HUDEP-2 (cell line): Measurements from ENCODE around the gene MKI67.
"Not testable (repeated sequence)": the region's sequence is repeated elsewhere in the genome, so short reads cannot be mapped to it uniquely, and the experiment has no call there.

ENCODE experiments used
- DNase-seq, 76 experiments: peaks; one replicate each; lab custom pipeline; 2025; ENCODE audit not compliant: unreplicated experiment in 76 of 76; lab: John Stamatoyannopoulos, UW

MKI67 gene, protein sequence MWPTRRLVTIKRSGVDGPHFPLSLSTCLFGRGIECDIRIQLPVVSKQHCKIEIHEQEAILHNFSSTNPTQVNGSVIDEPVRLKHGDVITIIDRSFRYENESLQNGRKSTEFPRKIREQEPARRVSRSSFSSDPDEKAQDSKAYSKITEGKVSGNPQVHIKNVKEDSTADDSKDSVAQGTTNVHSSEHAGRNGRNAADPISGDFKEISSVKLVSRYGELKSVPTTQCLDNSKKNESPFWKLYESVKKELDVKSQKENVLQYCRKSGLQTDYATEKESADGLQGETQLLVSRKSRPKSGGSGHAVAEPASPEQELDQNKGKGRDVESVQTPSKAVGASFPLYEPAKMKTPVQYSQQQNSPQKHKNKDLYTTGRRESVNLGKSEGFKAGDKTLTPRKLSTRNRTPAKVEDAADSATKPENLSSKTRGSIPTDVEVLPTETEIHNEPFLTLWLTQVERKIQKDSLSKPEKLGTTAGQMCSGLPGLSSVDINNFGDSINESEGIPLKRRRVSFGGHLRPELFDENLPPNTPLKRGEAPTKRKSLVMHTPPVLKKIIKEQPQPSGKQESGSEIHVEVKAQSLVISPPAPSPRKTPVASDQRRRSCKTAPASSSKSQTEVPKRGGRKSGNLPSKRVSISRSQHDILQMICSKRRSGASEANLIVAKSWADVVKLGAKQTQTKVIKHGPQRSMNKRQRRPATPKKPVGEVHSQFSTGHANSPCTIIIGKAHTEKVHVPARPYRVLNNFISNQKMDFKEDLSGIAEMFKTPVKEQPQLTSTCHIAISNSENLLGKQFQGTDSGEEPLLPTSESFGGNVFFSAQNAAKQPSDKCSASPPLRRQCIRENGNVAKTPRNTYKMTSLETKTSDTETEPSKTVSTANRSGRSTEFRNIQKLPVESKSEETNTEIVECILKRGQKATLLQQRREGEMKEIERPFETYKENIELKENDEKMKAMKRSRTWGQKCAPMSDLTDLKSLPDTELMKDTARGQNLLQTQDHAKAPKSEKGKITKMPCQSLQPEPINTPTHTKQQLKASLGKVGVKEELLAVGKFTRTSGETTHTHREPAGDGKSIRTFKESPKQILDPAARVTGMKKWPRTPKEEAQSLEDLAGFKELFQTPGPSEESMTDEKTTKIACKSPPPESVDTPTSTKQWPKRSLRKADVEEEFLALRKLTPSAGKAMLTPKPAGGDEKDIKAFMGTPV (N-terminal part only)

DNA sequence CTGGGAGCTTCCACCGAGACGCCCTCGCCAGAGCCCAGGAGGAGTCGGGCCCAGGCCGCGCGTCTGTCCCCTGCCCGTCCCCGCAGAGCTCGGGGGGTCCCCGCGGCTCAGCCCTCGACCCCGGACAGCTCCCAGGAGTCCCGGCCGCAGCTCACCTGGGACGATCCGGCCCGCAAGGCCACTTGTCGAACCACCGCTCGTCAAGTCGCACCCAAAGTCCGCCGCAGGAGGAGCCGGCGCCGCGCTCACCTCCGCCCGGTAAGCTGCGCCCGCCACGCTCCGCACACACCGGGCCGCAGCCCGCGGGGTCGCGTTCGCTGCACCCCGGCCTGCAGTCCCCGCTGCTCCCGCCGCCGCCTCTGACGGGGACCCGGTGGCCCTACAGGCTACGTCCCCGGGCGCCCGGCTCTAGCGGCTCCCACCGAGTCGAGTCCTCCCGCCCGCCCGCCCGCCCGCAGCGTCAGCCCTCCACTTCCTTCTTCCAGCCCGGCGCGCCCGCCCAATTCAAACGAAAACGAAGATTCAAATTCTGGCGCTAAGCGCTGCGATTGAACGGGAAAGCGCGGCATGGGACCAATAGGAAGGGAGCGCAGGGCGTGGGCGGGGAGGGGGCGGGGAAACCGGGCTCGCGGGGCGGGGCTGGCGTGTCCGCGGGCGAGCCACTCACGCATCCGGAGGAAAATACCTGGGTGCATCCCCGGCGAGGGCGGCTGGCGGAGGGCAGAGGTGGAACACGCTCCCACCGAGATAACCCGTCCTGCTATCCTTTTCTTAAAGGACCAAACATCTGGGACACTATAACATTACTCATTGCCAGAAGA lies at the start of gene MKI67:
MKI67 (minus strand) TSS at position 480 of the 821 bp plus-strand sequence. CDS start 756 bp downstream, outside the sequence.
- DNase-seq, result peak; percentile 6 to 93 (median 83)

DNA sequence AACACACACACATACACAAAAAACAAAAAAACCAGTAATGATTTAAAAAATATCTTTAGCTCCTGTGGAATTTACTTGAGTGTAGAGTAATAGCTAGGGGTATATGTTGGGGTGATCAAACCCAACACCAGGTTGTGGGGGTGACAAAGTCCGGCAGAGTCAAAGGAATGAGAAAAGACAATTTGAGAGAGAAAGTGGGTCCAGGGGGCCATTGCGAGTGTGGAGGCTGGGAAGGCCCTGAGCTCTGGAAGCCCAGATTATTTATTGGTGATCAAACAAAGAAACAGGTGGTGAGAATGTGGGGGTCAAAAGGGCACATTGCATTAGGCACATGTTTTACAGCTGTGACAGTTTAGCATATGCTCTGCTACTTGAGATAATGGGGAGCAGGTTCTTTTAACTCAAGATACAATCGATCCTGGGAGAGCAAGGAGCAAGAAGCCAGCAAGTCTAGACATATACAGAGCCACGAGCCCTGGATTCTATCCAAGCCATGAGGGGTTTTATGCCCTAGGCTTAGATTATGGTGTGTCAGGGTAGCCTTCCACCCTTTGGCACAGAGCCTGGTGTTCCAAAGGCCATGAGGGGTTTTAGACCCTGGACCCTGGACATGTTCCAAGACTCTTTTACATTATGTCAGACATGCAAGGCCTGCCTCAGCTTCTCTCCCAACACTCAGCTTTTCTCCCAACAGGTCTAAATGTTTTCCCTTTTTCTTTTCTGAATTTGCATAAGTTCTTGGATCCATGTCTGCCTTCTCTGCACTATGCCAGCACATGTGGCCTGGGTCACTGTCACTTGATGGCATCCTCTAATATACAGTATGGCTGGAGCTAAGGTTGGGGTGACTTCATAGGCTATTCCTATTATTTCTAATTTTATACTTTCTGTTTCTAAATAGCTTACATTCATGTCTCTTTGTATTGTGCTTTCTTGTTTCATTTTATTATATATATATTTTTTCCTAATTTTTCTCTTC lies 48.6 kb upstream of the MKI67 start:
- no peak for DNase-seq

DNA sequence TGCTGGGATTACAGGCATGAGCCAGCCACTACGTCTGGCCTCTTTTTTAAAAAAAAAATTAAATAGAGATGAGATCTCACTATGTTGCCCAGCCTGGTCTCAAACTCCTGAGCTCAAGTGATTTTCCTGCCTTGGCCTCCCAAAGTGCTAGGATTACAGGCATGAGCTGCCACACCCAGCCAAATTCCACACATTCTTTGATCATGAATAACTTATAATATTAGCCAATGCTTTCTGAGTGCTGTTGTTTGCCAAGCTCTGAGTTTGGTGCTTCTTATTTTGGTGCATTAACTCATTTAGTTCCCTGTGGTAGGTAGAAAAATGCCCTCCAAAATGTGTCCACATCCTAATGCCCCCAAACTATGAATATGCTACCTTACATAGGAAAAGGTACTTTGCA lies 47.2 kb upstream of the MKI67 start:
- DNase-seq, result no peak

DNA sequence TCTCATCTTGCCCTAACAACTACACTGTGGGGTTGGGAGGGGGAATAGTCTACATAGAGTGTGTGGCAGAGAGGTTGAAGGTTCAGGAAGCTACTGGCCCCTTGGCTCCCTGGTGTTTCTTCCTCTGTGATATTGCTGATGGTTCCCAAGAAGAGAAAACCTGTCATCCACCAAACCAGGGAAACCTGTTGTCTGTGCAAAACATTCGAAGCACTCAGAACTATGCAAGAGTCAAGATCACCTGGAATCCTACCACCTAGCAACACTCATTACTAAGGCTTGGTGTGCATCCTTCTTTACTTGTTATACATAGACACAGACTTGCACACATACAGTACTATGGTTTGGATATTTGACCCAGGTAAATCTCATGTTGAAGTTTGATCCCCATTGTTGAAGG lies 46.5 kb upstream of the MKI67 start:
- no peak for DNase-seq

DNA sequence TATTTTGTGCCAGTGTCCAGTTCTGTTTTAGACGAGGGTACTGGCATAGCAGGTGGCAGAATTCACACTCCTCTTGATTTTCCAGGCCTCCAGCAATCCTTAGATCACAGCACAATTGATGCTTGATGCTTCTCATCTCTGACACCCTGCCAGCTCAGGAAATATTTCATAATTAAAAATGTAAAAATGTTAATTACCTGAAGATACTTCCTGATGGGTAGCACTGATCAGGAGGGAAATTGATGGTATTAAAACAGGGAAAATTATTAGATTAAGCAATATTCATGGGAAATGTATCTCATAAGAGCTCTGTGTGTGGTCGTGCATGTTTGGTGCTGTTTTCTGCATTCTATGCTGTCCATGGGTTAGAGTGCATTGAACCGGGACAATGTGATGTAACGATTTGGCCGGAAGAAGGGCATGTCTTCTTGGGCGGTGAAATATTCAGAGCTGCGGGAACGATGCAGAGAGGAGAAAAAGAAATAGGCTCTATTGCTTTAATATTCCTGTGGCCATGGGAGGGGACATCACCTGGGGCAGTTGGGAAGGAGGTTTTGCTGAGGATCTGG lies 43.7 kb upstream of the MKI67 start:
- DNase-seq, result no peak

DNA sequence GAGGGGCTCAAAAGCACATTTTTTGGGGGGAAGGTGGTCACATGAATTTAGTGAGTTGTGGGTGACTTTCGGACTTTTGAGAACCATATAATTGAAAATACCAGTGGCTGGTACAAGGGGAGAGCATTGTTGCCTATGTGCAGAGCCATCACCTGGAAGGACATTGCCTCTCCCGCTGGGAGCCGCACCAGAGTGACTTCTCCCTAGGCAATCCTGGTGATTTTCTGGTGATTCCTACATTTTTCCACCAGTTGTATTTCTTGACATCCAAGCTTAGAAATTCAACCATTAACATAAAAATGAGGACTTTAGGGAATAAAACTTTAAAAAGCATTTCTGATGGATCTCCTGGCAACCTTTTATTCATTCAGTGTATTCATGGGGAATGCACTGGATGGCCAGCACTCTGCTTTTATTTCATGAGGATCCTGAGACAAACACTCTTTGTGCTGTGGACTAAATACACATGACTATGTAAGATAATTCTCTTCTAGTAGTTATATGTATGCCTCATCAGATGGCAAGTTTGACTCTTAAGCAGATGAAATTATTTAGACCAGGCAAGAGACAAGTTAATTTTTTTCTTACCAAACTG lies 41.8 kb upstream of the MKI67 start:
- DNase-seq, result no peak

DNA sequence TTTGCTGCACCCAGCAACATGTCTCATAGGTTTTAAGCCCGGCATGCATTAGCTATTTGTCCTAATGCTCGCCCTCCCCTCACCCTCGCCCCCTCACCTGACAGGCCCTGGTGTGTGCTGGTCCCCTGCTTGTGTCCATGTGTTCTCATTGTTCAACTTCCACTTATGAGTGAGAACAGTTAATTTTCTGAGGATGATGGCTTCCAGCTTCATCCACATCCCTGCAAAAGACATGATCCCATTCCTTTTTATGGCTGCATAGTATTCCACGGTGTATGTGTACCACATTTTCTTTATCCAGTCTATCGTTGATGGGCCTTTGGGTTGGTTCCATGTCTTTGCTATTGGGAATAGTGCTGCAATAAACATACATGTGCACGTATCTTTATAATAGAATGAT lies 40.9 kb upstream of the MKI67 start:
- DNase-seq, result not testable (repeated sequence)

DNA sequence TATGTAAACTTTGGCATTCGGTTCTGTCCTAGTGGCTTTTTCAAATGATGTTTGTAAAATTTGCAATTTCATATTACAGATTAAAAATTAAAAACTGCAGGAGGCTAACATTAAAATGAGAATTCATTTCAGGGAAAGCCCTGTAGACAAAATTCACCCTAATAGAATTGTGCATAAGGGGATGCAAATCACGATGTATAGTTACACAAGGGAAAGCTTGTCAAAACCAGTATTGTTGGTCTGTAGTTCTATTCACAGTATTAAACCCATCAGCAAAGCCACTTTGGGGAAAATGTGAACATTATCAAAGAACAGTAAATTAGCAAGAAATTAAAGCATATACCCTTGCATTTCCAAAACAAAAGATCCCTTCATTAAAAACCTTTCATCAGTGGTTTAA lies 39.9 kb upstream of the MKI67 start:
- DNase-seq, result no peak

DNA sequence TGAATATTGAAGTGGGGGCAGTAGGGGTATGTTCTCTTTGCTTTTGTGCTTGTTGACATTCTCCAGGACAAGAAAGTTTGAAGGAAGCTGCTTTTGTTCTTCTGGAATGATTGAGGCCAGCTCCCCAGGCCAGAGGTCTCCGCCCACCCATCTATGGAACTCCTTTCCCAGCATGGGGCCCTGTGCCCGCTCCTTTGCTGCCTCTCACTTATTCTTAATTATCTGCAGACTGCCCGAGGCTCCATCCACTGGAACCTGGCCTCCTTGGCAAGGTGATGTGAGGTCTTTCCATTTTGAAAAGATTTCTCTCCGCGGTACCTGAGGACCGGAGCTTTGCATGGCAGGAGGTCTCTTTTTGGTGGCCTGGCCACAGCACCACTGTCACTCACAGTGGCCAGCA lies 39.3 kb upstream of the MKI67 start:
- no peak for DNase-seq

DNA sequence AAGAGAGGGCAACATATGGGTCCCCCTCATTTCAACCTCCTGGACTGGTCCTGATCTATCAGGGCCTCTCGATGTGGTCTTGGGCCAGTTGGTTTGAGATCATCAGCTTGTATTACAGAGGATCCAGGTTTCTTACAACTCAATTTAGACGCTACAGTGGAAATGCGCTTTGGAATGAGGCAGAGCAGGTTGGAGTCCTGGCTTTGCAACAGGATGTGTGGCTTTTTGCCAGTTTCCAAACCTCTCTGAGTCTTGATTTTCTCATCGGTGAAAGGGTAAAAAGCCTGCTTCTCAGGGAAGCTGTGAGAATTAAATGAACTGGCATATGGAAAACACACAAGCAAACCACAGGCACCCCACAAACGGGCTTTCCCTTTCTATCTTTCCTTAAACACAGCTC lies 37.5 kb upstream of the MKI67 start:
- DNase-seq, result no peak

DNA sequence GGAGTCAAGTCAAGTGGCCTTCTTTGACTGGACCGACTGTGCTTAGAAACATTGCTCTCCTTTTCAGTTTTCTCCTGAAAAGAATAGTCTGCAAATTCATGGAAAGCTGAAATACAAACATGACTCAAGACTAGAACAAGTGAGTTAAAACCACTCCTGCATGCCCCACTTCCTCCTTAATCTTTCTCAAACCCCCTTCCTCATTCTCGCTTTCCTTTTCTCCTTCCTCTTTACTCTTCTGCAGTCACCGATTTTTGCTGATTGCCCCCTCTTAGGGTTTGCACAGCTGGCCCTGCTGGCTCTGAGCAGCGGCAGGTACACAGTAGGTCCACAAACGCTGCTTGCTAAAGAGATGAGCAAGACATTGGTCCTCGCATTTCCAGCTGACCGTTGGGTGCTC lies 34.8 kb upstream of the MKI67 start:
- no peak for DNase-seq

DNA sequence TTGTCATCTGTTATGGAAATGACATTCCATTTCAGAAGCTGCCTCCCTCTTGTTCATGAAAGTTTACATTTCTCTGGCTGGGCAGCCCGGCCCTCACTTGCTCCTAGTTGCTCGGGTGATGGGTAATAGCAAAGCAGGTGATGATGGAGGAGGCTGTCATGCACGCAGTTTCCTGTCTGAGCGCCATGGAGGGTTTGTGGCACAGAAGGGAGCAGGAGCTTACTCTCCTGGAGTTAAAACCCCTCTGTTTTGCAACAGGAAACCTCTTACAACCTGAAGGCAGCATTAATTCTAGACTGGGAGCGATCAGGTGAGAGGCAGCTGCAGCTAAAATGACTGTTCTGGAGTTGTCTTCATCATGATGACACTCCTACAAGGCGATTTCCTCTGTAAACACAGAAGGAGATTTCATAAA lies 34.1 kb upstream of the MKI67 start:
- no peak for DNase-seq

DNA sequence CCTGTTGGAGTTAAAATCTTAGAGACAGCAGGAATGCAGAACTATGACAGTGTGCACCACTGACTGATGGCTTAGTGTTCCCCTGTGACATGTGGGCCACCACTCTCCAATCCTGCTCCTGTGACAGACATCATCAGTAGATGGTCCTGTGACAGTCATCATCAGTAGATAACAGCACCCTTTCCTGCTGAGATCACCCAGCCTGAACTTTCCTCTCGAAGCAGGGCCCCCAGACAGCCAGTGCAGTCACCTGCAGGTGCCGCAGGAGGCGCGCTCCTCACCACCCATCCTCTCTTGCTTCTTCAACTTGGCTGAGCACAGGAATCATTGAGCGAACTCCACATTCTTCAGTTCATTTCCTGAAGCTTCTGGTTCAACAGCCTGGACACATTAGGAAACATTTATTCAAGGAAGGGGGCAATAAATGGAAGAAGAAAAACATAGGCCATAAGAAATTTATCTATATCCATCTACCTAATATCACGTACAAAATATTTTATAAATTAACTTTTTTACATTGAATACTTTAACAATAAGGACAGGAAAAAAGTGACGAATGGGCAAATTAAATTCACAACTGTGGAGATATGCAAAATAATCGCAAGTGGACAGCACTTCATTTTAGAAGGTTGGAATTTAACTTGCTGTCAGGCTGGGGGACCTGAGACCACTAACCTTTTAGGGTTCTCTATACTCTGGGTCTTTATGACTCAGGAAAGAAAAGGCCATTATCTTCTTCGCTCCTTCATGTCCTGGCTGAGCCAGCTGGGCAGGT lies 32.0 kb upstream of the MKI67 start:
- DNase-seq, result no peak

DNA sequence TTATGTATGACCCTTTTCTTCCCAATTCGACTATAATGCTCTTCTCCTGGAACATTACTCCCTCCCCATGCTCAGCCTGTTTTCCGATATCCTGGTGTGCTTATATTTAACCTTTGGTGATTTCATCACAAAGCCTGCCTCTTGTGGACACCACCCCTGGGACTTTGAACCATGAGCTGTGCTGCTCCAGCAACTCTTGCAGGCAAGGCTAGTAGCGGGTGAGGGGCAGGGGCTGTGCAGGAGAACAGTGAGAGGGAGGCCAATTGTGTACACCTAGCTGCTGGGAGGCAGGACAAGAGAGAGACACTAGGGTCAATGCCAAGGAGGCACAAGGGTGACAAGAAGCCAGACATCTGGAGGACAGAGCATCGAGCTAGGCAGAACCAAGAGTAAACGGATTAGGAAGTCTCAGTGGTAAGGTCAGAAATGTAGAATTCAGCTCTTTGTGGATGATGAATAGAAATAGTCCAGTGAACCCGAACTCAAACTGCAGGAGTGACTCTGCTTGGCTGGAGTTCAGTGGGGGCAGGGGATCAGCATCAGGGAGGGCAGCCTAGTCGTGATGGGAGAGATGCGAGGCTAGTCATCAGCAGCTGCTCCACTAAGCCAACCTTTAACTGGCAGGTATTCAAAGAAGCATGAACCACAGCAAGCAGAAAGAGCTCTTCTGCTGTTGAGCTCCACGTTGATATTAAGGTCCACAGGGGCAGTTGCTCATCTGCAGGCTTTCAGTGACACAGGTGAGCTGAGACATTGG lies 31.0 kb upstream of the MKI67 start:
- no peak for DNase-seq

DNA sequence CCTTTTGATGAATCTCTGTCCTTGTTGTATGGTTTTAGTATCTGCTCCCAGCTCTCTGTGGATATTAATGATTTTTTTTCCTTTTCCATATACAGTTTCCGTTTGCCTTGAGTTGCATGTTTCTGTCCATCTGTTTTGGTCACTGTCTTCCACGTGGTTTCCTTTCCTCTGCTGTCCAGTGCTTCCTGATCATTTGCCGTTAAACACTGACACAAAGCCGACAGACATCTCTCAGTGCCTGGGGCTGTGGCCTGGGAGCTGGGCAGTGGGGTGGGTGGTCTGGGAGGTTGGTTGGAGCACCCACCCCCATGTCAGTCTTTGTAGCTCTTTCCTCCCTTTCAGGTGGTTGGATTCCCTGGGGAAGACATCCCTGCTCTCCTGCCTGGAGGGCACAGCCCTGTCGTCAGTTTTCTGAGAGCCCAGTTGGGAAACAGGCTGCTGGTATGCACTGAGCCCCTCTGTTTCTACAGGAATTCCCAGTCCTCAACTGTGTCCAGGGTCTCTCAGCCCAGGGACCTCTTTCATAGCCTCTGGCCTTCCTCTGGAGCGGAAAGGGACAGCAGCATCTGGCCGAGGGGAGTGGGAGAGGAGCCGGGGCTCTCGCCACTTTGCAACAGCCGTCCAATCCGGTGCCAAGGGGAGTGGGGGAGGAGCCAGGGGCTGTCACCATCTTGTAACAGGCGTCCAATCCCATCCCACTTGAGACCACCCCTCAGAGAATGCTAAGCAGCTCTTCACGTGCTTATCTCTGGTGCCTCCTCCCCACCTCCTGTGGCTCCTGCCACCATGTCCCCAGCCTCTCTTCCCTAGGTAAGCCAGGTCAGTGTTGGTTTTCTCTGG lies 26.7 kb upstream of the MKI67 start:
- no peak for DNase-seq

DNA sequence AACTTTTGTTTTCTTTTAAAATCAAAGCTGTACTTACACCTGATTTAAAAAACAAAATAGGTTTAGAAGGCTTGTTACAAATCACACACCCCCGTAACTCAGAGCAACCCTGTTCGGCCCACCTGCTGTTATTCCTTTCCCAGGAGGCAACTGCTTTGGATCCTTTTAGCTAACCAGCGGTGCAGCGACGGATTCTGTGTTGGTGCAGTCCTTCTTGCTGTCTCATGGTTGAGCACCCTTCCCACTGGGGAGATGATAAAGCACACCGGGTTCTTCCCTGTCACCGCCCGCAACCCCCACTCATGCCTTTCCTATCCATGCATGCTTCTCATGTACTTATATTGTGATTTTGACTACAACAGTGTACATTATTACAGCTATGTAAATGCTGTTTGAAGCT lies 24.8 kb upstream of the MKI67 start:
- no peak for DNase-seq
